ENCODE data around the gene JMJD1C. TPM values are rescaled to one million over a fixed set of nuclear protein-coding genes. Genes with fewer than 3 reads are reported as not detected.

The JMJD1C gene
- total RNA-seq, 1 experiment from 2014 or later, result 91.9 TPM

- CTCF ChIA-PET, result no interaction called here
- BruUV-seq (replicated peaks), result no TSS peak
- POLR2A ChIA-PET, result no interaction called here
- Mint-ChIP-seq H3K27me3 (ENCODE audit: insufficient read depth, unreplicated experiment) (no peaks in the 10 kb centered on the region), H3K36me3 (ENCODE audit: insufficient read depth, unreplicated experiment) (no peaks in the 10 kb centered on the region), H3K9me3 (ENCODE audit: unreplicated experiment) (no peaks in the 10 kb centered on the region), H3K27ac (ENCODE audit: low read depth, unreplicated experiment) (no peak overlapping the region), H3K4me1 (ENCODE audit: insufficient read depth, unreplicated experiment) (peaks cover 16% of the 10 kb centered on the region), H3K4me3 (ENCODE audit: unreplicated experiment) (no peak overlapping the region)
- intact Hi-C loops (cut with micrococcal nuclease), result no loop called here
- peak; percentile 51 for DNase-seq (ENCODE audit: unreplicated experiment)
- no peak for TF ChIP-seq CTCF (IDR thresholded peaks at IDR 0.05; ENCODE audit: unreplicated experiment)
These were observed 40.3 kb downstream of the JMJD1C start for GRCh38 chr10:63425512-63425911.

GRCh38 chr10:63424576-63424975 lies 41.2 kb downstream of the JMJD1C start:
- no TSS peak for BruUV-seq (replicated peaks)
- no peaks in the 10 kb centered on the region for H3K9me3 Mint-ChIP-seq (ENCODE audit: unreplicated experiment)
- peaks cover 7% of the 10 kb centered on the region for H3K4me1 Mint-ChIP-seq (ENCODE audit: insufficient read depth, unreplicated experiment)
- CTCF ChIA-PET, result no interaction called here
- H3K27ac Mint-ChIP-seq (ENCODE audit: low read depth, unreplicated experiment), result no peak overlapping the region
- no peak for DNase-seq (ENCODE audit: unreplicated experiment)
- H3K4me3 Mint-ChIP-seq (ENCODE audit: unreplicated experiment), result no peak overlapping the region
- POLR2A ChIA-PET, result no interaction called here
- no peaks in the 10 kb centered on the region for H3K27me3 Mint-ChIP-seq (ENCODE audit: insufficient read depth, unreplicated experiment)
- TF ChIP-seq CTCF (IDR thresholded peaks at IDR 0.05; ENCODE audit: unreplicated experiment), result no peak
- no peaks in the 10 kb centered on the region for H3K36me3 Mint-ChIP-seq (ENCODE audit: insufficient read depth, unreplicated experiment)
- intact Hi-C loops (cut with micrococcal nuclease), result no loop called here

GRCh38 chr10:63423494-63423893 lies 42.3 kb downstream of the JMJD1C start:
- Mint-ChIP-seq H3K36me3 (ENCODE audit: insufficient read depth, unreplicated experiment) (no peaks in the 10 kb centered on the region), H3K9me3 (ENCODE audit: unreplicated experiment) (no peaks in the 10 kb centered on the region), H3K27ac (ENCODE audit: low read depth, unreplicated experiment) (peak overlapping the region; percentile 84), H3K4me3 (ENCODE audit: unreplicated experiment) (no peak overlapping the region), H3K27me3 (ENCODE audit: insufficient read depth, unreplicated experiment) (no peaks in the 10 kb centered on the region), H3K4me1 (ENCODE audit: insufficient read depth, unreplicated experiment) (no peaks in the 10 kb centered on the region)
- TF ChIP-seq CTCF (IDR thresholded peaks at IDR 0.05; ENCODE audit: unreplicated experiment), result no peak
- intact Hi-C loops (cut with micrococcal nuclease), result no loop called here
- ChIA-PET POLR2A (no interaction called here), CTCF (no interaction called here)
- no peak for DNase-seq (ENCODE audit: unreplicated experiment)
- no TSS peak for BruUV-seq (replicated peaks)

- H3K27me3 Mint-ChIP-seq (ENCODE audit: insufficient read depth, unreplicated experiment), result no peaks in the 10 kb centered on the region
- no peaks in the 10 kb centered on the region for H3K36me3 Mint-ChIP-seq (ENCODE audit: insufficient read depth, unreplicated experiment)
- no peaks in the 10 kb centered on the region for H3K9me3 Mint-ChIP-seq (ENCODE audit: unreplicated experiment)
- intact Hi-C loops (cut with micrococcal nuclease), result no loop called here
- no peaks in the 10 kb centered on the region for H3K4me1 Mint-ChIP-seq (ENCODE audit: insufficient read depth, unreplicated experiment)
- H3K27ac Mint-ChIP-seq (ENCODE audit: low read depth, unreplicated experiment), result no peak overlapping the region
- no peak overlapping the region for H3K4me3 Mint-ChIP-seq (ENCODE audit: unreplicated experiment)
- ChIA-PET CTCF (no interaction called here), POLR2A (interaction anchor here (0.6 to 0.7 kb wide), 3 partner anchors 33 to 106 kb away, joined by 3 read pairs; partner anchors contain the start of gene REEP3)
- BruUV-seq (replicated peaks), result no TSS peak
- no peak for DNase-seq (ENCODE audit: unreplicated experiment)
- TF ChIP-seq CTCF (IDR thresholded peaks at IDR 0.05; ENCODE audit: unreplicated experiment), result no peak
These were observed 44.2 kb downstream of the JMJD1C start for GRCh38 chr10:63421591-63421990.

Data from MCF 10A (cell line).